ENCODE measurements around the gene PRRX2. TPM values are rescaled to one million over a fixed set of nuclear protein-coding genes. Genes with fewer than 3 reads are reported as not detected.

Gene PRRX2
- total RNA-seq, 1 experiment from 2014 or later: 10.7 TPM

- ChIA-PET CTCF (interaction anchor here (1.1 to 3.4 kb wide), 7 partner anchors 9 to 507 kb away, joined by 3 to 24 read pairs (median 6); partner anchors contain the start of gene NTMT1), POLR2A (no interaction called here)
- Mint-ChIP-seq H3K27me3 (ENCODE audit: low read depth) (no peaks in the 10 kb centered on the region; the same call in 1 of the 2 replicates), H3K4me1 (peaks cover 14% of the 10 kb centered on the region), H3K36me3 (peaks cover 15% of the 10 kb centered on the region), H3K4me3 (no peak overlapping the region), H3K27ac (no peak overlapping the region), H3K9me3 (no peaks in the 10 kb centered on the region)
- no peak for ATAC-seq
- TF ChIP-seq ATF2 (CRISPR knock-in tag; IDR thresholded peaks at IDR 0.05; ENCODE audit: borderline replicate concordance, low read depth): no peak
- no peak for DNase-seq (ENCODE audit: low spot score)
These were observed 26.3 kb upstream of the PRRX2 start for GRCh38 chr9:129639034-129639630.

GRCh38 chr9:129639756-129640085 lies 25.7 kb upstream of the PRRX2 start:
- Mint-ChIP-seq H3K9me3 (no peaks in the 10 kb centered on the region), H3K4me3 (peak overlapping the region; percentile 79), H3K27me3 (ENCODE audit: low read depth) (no peaks in the 10 kb centered on the region; the same call in 1 of the 2 replicates), H3K4me1 (peaks cover 14% of the 10 kb centered on the region), H3K36me3 (peaks cover 14% of the 10 kb centered on the region), H3K27ac (no peak overlapping the region)
- CTCF ChIA-PET: interaction anchor here (1.1 to 3.4 kb wide), 7 partner anchors 10 to 508 kb away, joined by 3 to 24 read pairs (median 6); partner anchors contain the start of gene NTMT1
- POLR2A ChIA-PET: interaction anchor here (0.5 kb wide), 1 partner anchor 629 kb away, joined by 3 read pairs; no protein-coding TSS in a partner anchor
- DNase-seq (ENCODE audit: low spot score): no peak
- no peak for ATAC-seq
- TF ChIP-seq ZNF121 (CRISPR knock-in tag; IDR thresholded peaks at IDR 0.05): no peak
- TF ChIP-seq ZBTB21 (CRISPR knock-in tag; IDR thresholded peaks at IDR 0.05; ENCODE audit: borderline replicate concordance): no peak
- no peak for TF ChIP-seq ATF2 (CRISPR knock-in tag; IDR thresholded peaks at IDR 0.05; ENCODE audit: borderline replicate concordance, low read depth)
- no peak for TF ChIP-seq ETV6 (CRISPR knock-in tag; IDR thresholded peaks at IDR 0.05)

- Mint-ChIP-seq H3K4me3 (peak overlapping the region; percentile 79), H3K36me3 (peaks cover 9% of the 10 kb centered on the region), H3K27me3 (ENCODE audit: low read depth) (no peaks in the 10 kb centered on the region; the same call in 1 of the 2 replicates), H3K9me3 (no peaks in the 10 kb centered on the region), H3K4me1 (peaks cover 14% of the 10 kb centered on the region), H3K27ac (no peak overlapping the region)
- no peak for DNase-seq (ENCODE audit: low spot score)
- ATAC-seq: no peak
- TF ChIP-seq HMGXB4 (CRISPR knock-in tag; IDR thresholded peaks at IDR 0.05): no peak
- no peak for TF ChIP-seq ZNF671 (CRISPR knock-in tag; IDR thresholded peaks at IDR 0.05)
- POLR2A ChIA-PET: interaction anchor here (0.5 kb wide), 1 partner anchor 629 kb away, joined by 3 read pairs; no protein-coding TSS in a partner anchor
- CTCF ChIA-PET: interaction anchor here (0.8 to 3.4 kb wide), 7 partner anchors 11 to 508 kb away, joined by 3 to 24 read pairs (median 6); partner anchors contain the start of gene NTMT1
These were observed 25.2 kb upstream of the PRRX2 start for GRCh38 chr9:129640086-129640870.

GRCh38 chr9:129640871-129641749 lies 24.3 kb upstream of the PRRX2 start:
- ATAC-seq (no peak), DNase-seq (ENCODE audit: low spot score) (no peak)
- ChIA-PET POLR2A (no interaction called here), CTCF (interaction anchor here (0.8 to 3.4 kb wide), 4 partner anchors 16 to 149 kb away, joined by 3 to 24 read pairs (median 14); partner anchors contain the start of gene NTMT1)
- no peak overlapping the region; the same call in 1 of the 2 replicates for H3K27ac Mint-ChIP-seq
- no peaks in the 10 kb centered on the region for H3K9me3 Mint-ChIP-seq
- no peaks in the 10 kb centered on the region; the same call in 1 of the 2 replicates for H3K27me3 Mint-ChIP-seq (ENCODE audit: low read depth)
- peak overlapping the region; percentile 79 for H3K4me3 Mint-ChIP-seq
- peaks cover 7% of the 10 kb centered on the region for H3K36me3 Mint-ChIP-seq
- TF ChIP-seq CBFB (CRISPR knock-in tag; IDR thresholded peaks at IDR 0.05; ENCODE audit: low read depth) (no peak), SMAD3 (CRISPR knock-in tag; IDR thresholded peaks at IDR 0.05; ENCODE audit: borderline replicate concordance) (no peak), EMX1 (CRISPR knock-in tag; IDR thresholded peaks at IDR 0.05) (no peak), ELF4 (CRISPR knock-in tag; IDR thresholded peaks at IDR 0.05; ENCODE audit: low read depth) (no peak), FOXP4 (CRISPR knock-in tag; IDR thresholded peaks at IDR 0.05) (no peak)
- H3K4me1 Mint-ChIP-seq: peaks cover 14% of the 10 kb centered on the region

Data from WTC11 (cell line).